Fibroblast of villous mesenchyme (primary cell): ENCODE results near the gene CREB5. TPM values are rescaled to one million over a fixed set of nuclear protein-coding genes. Genes with fewer than 3 reads are reported as not detected.
"Not testable (repeated sequence)": the region's sequence is repeated elsewhere in the genome, so short reads cannot be mapped to it uniquely, and the experiment has no call there.

Experiments used
- DNase-seq: peaks from one replicate; pipeline ENCODE4 v3.0.0-alpha.2; 2010; ENCODE audit warnings: low read depth
- H3K4me3 ChIP-seq: 2 replicates; pipeline ENCODE4 v1.5.1; 2011; ENCODE audit warnings: low read depth, mild to moderate bottlenecking, low read length
- total RNA-seq: library from RNA; depleted of rRNA; stranded (reverse); fragments of >200 nt; gene quantifications from 2 replicates; pipeline ENCODE4 v1.2.3, GENCODE V29; 2012
- TF ChIP-seq, protein P1 (sequence below): IDR thresholded peaks from 2 replicates; pipeline ENCODE4 v1.5.1; 2012; ENCODE audit warnings: low read depth, mild to moderate bottlenecking, low read length; ENCODE audit not compliant: insufficient read depth

The CREB5 gene
- total RNA-seq, 1 donor: 6.0 TPM

- TF ChIP-seq, protein P1, sequence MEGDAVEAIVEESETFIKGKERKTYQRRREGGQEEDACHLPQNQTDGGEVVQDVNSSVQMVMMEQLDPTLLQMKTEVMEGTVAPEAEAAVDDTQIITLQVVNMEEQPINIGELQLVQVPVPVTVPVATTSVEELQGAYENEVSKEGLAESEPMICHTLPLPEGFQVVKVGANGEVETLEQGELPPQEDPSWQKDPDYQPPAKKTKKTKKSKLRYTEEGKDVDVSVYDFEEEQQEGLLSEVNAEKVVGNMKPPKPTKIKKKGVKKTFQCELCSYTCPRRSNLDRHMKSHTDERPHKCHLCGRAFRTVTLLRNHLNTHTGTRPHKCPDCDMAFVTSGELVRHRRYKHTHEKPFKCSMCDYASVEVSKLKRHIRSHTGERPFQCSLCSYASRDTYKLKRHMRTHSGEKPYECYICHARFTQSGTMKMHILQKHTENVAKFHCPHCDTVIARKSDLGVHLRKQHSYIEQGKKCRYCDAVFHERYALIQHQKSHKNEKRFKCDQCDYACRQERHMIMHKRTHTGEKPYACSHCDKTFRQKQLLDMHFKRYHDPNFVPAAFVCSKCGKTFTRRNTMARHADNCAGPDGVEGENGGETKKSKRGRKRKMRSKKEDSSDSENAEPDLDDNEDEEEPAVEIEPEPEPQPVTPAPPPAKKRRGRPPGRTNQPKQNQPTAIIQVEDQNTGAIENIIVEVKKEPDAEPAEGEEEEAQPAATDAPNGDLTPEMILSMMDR: no peak
- H3K4me3 ChIP-seq: no peak overlapping the region
- no peak for DNase-seq
Measured at GRCh38 chr7:28609608-28610007, 197.3 kb downstream of the CREB5 start.

DNA sequence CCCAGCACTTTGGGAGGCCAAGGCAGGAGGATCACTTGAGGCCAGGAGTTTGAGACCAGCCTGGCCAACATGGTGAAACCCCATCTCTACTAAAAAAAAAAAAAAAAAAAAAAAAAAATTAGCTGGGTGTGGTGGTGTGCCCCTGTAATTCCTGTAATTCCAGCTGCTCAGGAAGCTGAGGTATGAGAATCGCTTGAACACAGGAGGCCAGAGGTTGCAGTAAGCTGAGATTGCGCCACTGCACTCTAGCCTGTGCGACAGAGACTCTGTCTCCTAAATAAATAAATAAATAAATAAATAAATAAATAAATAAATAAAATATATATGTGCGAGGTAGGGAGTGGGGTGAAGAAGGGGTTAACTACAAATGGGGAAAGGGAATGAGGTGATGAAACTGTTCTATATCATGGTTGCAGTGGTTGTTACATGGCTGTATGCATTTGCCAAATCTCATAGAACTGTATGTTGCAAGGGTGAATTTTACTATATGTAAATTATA is 199.1 kb downstream of the CREB5 start:
- not testable (repeated sequence) for H3K4me3 ChIP-seq, DNase-seq

DNA sequence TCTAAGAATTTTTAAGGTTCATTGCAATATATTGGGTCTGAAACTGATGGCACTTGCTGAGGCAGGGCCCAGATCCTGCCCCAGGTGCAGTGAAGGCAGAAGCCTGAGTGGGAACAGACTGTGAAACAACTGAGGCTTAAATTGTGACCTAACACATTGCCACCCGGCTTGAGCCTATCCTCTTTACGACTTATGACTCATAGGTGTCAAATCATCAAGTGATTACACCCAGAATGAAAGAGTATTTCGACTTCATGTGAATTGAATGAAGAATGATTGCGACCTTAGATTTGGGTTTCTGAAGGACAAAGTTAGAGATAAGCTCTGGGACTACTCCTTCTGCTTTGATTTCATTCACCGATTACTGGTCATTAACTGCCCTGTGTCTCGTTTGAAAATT is 200.9 kb downstream of the CREB5 start:
- DNase-seq: no peak
- TF ChIP-seq, protein P1: no peak
- no peak overlapping the region for H3K4me3 ChIP-seq

DNA sequence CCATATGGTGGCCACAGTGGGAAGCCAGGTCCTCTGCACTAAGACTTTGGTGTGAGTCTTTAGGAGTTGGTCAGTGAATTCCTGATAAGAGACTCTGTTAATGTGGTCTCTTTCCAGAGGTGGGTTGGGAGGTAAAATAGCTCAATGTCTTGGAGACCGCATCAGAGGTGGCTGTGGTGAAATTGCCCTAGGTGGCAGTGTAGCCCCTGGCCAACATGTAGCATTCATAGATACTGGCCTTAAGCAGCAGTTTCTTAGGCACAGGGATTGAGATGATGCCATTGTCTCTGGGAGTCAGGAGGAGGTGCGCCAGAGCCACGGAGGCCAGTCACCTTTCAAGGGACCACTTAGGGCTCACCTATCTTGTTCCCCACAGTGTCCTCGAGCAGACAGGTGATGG is 202.8 kb downstream of the CREB5 start:
- no peak for DNase-seq
- TF ChIP-seq, protein P1: peak; percentile 34
- no peak overlapping the region for H3K4me3 ChIP-seq

DNA sequence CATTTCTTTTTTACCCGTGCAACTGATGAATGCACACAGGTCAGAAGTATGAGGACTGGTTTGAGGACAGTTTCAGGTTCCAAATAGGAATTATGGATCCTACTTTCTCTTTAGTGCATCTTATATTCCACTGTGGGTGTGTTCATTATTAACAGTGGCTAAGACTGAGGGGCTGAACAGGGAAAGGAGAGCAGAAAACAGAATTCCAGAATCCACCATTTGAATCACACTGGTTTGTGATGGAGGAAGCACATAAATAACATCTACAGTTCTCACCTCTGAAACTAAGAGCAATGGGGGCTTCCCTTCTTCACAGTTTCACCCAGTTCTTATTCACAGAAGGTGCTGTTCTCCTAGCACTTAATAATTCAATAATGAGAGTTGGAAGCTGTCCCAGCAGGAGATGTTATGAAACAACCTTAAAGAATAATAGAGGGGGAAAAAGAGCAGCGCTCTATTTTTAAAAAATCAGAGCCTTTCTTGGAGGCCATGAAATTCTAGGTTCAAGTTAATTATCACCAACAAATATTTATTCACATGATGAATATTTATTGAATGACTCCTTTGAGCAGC is 205.1 kb downstream of the CREB5 start:
- TF ChIP-seq, protein P1: no peak
- DNase-seq: no peak
- no peak overlapping the region for H3K4me3 ChIP-seq

DNA sequence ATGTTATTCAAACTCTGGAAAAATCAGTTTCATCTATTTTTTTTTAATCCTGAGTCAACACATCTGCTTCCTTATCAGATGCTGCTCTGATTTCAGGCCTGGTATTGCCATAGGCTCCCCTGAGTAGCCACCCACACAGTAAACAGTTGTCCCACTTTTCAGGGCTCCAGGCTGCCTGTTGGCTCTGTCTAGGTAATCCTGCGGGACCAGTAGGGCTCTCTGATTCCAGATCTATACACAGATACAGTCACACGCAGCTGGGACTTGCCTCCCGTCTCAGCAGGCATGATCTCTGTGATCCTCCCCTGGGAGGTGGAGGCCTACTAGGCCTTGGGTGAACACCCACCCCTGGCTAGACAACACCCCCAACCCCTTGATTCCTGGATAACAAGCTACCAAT is 206.1 kb downstream of the CREB5 start:
- H3K4me3 ChIP-seq: no peak overlapping the region
- TF ChIP-seq, protein P1: no peak
- DNase-seq: no peak

DNA sequence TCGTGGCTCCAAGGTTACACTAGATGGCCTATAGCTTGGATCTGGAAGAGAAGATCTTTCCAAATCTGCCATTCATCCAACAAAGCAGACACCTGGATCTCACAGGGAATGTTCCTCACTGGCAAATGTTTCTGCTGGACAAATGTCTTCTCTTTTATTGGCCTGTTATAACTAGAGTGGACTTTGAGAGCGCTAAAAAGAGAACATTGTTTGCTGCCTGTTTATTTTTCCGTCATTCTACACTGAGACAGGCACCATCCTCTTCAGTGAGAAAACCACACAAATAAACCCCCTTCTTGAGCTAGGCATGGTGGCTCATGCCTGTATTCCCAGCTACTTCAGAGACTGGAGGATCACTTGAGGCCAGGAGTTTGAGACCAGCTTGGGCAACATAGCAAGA is 206.9 kb downstream of the CREB5 start:
- DNase-seq: no peak
- TF ChIP-seq, protein P1: no peak
- no peak overlapping the region for H3K4me3 ChIP-seq
